HepG2 (cell line): Measurements from ENCODE around the gene CDC6. TPM values are rescaled to one million over a fixed set of nuclear protein-coding genes. Genes with fewer than 3 reads are reported as not detected.

Experiments used
- CCDC6 ChIP-seq: sonication (generic); formaldehyde crosslinking; IDR thresholded peaks from 2 replicates; pipeline ENCODE4 v1.8.1; 2022; ENCODE audit warnings: mild to moderate bottlenecking, missing genetic modification reagents, moderate library complexity
- FOSL1 ChIP-seq: sonication (generic); formaldehyde crosslinking; IDR thresholded peaks from 2 replicates; pipeline ENCODE4 v1.9.0; 2021; ENCODE audit warnings: missing genetic modification reagents, borderline replicate concordance
- IKZF4 ChIP-seq: sonication (generic); formaldehyde crosslinking; IDR thresholded peaks from 2 replicates; pipeline ENCODE4 v1.5.1; 2020; ENCODE audit warnings: borderline replicate concordance, mild to moderate bottlenecking, low read depth, missing genetic modification reagents; ENCODE audit errors: not compliant biosample characterization
- JUN ChIP-seq: sonication (generic); formaldehyde crosslinking; IDR thresholded peaks from 2 replicates; pipeline ENCODE4 v1.4.0; 2020; ENCODE audit warnings: mild to moderate bottlenecking, missing genetic modification reagents
- NFIB ChIP-seq: sonication (generic); formaldehyde crosslinking; IDR thresholded peaks from 2 replicates; pipeline ENCODE4 v1.9.0; 2021; ENCODE audit warnings: missing genetic modification reagents, mild to moderate bottlenecking, borderline replicate concordance
- PHB2 ChIP-seq: fragments of 450-650 bp; IDR thresholded peaks from 2 replicates; pipeline ENCODE4 v1.6.1; 2018; ENCODE audit not compliant: partially characterized antibody
- POLR2AphosphoS2 ChIP-seq: IDR thresholded peaks from 2 replicates; pipeline ENCODE4 v1.6.1; 2011; ENCODE audit warnings: low read depth, low read length, improper control_type of control experiment
- POLR2AphosphoS5 ChIP-seq: IDR thresholded peaks from 2 replicates; pipeline ENCODE4 v1.6.1; 2012; ENCODE audit warnings: low read depth, low read length
- PRMT3 ChIP-seq: sonication (generic); formaldehyde crosslinking; IDR thresholded peaks from 2 replicates; pipeline ENCODE4 v1.8.1; 2022; ENCODE audit warnings: low read depth, mild to moderate bottlenecking, moderate library complexity, missing genetic modification reagents, borderline replicate concordance
- SIN3B ChIP-seq: fragments of 150-350 bp; IDR thresholded peaks from 2 replicates; pipeline ENCODE4 v1.6.1; 2014; ENCODE audit warnings: low read length
- SOX13 ChIP-seq, 3 experiments: fragments of 450-650 bp in 1 of 3; sonication (generic) in 1 of 3; formaldehyde crosslinking in 1 of 3; IDR thresholded peaks in 2 of 3; conservative IDR thresholded peaks in 1 of 3; 2 replicates each; pipeline versions ENCODE4 v1.5.0 to v1.6.1; 2016 to 2020; ENCODE audit warnings: antibody characterized with exemption in 1 of 3, mild to moderate bottlenecking in 1 of 3, missing compliant biosample characterization in 1 of 3, missing genetic modification reagents in 1 of 3, moderate library complexity in 1 of 3
- SRSF9 ChIP-seq: fragments of 200-400 bp; formaldehyde crosslinking; IDR thresholded peaks from 2 replicates; pipeline ENCODE4 v1.6.1; 2018; ENCODE audit warnings: borderline replicate concordance, mild to moderate bottlenecking, low read depth, low read length; ENCODE audit not compliant: insufficient read depth, poor library complexity, severe bottlenecking
- THAP11 ChIP-seq: IDR thresholded peaks from 2 replicates; pipeline ENCODE4 v1.6.1; 2016; ENCODE audit warnings: missing biosample characterization, missing genetic modification reagents
- ZFX ChIP-seq: sonication (generic); formaldehyde crosslinking; IDR thresholded peaks from 2 replicates; pipeline ENCODE4 v1.4.0; 2020; ENCODE audit warnings: mild to moderate bottlenecking, low read depth, missing genetic modification reagents, moderate library complexity
- ZKSCAN8 ChIP-seq: IDR thresholded peaks from 2 replicates; pipeline ENCODE4 v1.6.1; 2016; ENCODE audit warnings: borderline replicate concordance, missing genetic modification reagents, missing compliant biosample characterization
- ZNF431 ChIP-seq: sonication (generic); formaldehyde crosslinking; IDR thresholded peaks from 2 replicates; pipeline ENCODE4 v1.9.0; 2022; ENCODE audit warnings: missing genetic modification reagents, low read depth, mild to moderate bottlenecking, borderline replicate concordance
- ZNF547 ChIP-seq: sonication (generic); formaldehyde crosslinking; IDR thresholded peaks from 2 replicates; pipeline ENCODE4 v1.5.1; 2020; ENCODE audit warnings: mild to moderate bottlenecking, missing genetic modification reagents
- ZNF567 ChIP-seq: sonication (generic); formaldehyde crosslinking; IDR thresholded peaks from 2 replicates; pipeline ENCODE4 v1.8.1; 2023; ENCODE audit warnings: mild to moderate bottlenecking, missing genetic modification reagents, borderline replicate concordance
- ZNF614 ChIP-seq: IDR thresholded peaks from 2 replicates; pipeline ENCODE4 v1.6.1; 2018; ENCODE audit warnings: missing biosample characterization, missing genetic modification reagents, inconsistent platforms, borderline replicate concordance
- ZNF629 ChIP-seq: sonication (generic); formaldehyde crosslinking; conservative IDR thresholded peaks from 2 replicates; pipeline ENCODE4 v1.5.0; 2020; ENCODE audit warnings: missing genetic modification reagents
- ZNF7 ChIP-seq: IDR thresholded peaks from 2 replicates; pipeline ENCODE4 v1.6.1; 2016; ENCODE audit warnings: missing biosample characterization, missing genetic modification reagents
- ZNF850 ChIP-seq: sonication (generic); formaldehyde crosslinking; conservative IDR thresholded peaks from 2 replicates; pipeline ENCODE4 v1.9.0; 2021; ENCODE audit warnings: mild to moderate bottlenecking, missing genetic modification reagents
- ZNF879 ChIP-seq: sonication (generic); formaldehyde crosslinking; IDR thresholded peaks from 2 replicates; pipeline ENCODE4 v1.8.1; 2023; ENCODE audit warnings: missing genetic modification reagents
- ZNF883 ChIP-seq: sonication (generic); formaldehyde crosslinking; IDR thresholded peaks from 2 replicates; pipeline ENCODE4 v1.5.1; 2020; ENCODE audit warnings: mild to moderate bottlenecking, missing genetic modification reagents; ENCODE audit errors: not compliant biosample characterization
- polyA plus RNA-seq, 8 experiments: library from polyadenylated mRNA; depleted of rRNA in 3 of 8; stranded (reverse) in 7 of 8; unstranded in 1 of 8; fragments of >200 nt; fragmentation: Illumina TruSeq in 4 of 8; extraction: Trizol in 4 of 8; gene quantifications; 2 replicates each; pipeline versions ENCODE4 v1.2.1 to v1.2.3, GENCODE V29; 2011 to 2016; ENCODE audit warnings: low read depth in 4 of 8, missing spikeins in 1 of 8, mixed read lengths in 1 of 8; ENCODE audit not compliant: insufficient read depth in 1 of 8
- total RNA-seq, 5 experiments: library from RNA; depleted of rRNA; stranded (reverse); fragments of >200 nt; fragmentation: Illumina TruSeq; extraction: Trizol; gene quantifications; 2 replicates each; pipeline ENCODE4 v1.2.3, GENCODE V29; 2016; ENCODE audit warnings: low read depth in 1 of 5
- TF ChIP-seq, protein P1 (sequence below): sonication (generic); formaldehyde crosslinking; IDR thresholded peaks from 2 replicates; pipeline ENCODE4 v1.5.0; 2020; ENCODE audit warnings: missing genetic modification reagents, mild to moderate bottlenecking, borderline replicate concordance
- TF ChIP-seq, protein P2 (sequence below): sonication (generic); formaldehyde crosslinking; IDR thresholded peaks from 2 replicates; pipeline ENCODE4 v1.5.0; 2020; ENCODE audit warnings: mild to moderate bottlenecking, missing genetic modification reagents

The CDC6 gene
- total and polyA plus RNA-seq, 2 of the 13 experiments (the other 11 are each of a cell fraction or from before 2014, with no cell fraction given): 17.4 to 114 TPM

DNA sequence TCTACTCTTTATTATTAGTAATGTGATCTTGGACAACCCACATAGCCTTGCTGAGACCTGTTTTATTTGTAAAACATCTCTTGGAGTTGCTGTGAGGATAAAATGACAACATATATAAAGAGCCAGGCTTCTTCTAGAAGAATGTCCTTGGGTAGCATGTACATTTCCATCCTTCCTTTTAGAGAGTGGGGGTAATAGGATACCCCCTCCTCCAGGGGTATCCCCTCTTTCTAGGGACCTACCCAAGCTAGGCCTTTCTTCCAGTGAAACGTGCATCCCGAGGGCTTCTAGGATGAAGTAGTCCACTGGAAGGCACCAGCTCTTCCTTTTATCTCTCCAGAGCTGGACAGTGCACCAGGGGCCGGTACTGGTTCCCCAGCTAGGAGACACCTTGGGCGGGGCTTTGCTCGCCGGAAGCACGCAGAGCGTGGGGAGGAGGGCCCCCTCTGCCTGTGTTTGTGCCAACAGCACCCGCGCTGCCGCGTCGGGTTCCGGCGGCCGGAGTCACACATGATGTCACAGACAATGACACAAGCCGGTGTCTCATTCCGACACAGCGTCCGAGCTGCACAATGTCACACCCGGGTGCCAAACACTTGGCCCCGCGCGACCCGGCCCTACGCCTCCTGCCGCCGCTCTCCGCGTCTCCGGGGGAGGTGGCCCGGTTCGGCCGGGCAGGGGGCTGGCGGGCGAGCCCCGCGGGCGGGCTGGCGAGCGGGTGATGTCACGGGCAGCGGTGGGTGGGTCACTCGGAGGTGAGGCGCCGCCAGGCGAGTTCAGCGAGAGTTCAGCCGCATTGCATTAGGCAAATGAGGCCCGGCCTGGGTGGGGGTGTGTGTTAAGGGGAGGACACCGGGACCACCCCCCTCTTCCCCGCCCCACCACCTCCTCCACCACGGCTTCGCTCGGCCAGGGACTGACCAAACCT lies 53.5 kb downstream of the CDC6 start (continued):
- TF ChIP-seq PRMT3 (CRISPR knock-in tag) (no peak), ZKSCAN8 (CRISPR knock-in tag) (peak; percentile 65; the same call in 1 of the 2 replicates), NFIB (no peak), SIN3B (no peak), ZNF547 (CRISPR knock-in tag) (peak; percentile 60; the same call in 1 of the 2 replicates), PHB2 (no peak), ZNF567 (CRISPR knock-in tag) (0 out of 2 replicates have a peak, but pooled peaks have one; percentile 75), ZNF850 (no peak), SRSF9 (no peak), POLR2AphosphoS2 (no peak), POLR2AphosphoS5 (no peak), ZNF614 (CRISPR knock-in tag) (0 out of 2 replicates have a peak, but pooled peaks have one; percentile 29), THAP11 (CRISPR knock-in tag) (peak; percentile 77), FOSL1 (CRISPR knock-in tag) (no peak), ZNF7 (no peak), ZNF629 (CRISPR knock-in tag) (no peak), ZFX (CRISPR knock-in tag) (peak; percentile 56), CCDC6 (CRISPR knock-in tag) (no peak), SOX13 (IDR thresholded peaks at IDR 0.05) (no peak), SOX13 (CRISPR knock-in tag; conservative IDR thresholded peaks at IDR 0.05 in 1 of 2, IDR thresholded peaks at IDR 0.05 in 1 of 2) (no peak), JUN (peak; percentile 61), IKZF4 (no peak), ZNF883 (CRISPR knock-in tag) (peak; percentile 38), ZNF879 (CRISPR knock-in tag) (no peak), ZNF431 (CRISPR knock-in tag) (peak; percentile 70; the same call in 1 of the 2 replicates)
- TF ChIP-seq, protein P1, sequence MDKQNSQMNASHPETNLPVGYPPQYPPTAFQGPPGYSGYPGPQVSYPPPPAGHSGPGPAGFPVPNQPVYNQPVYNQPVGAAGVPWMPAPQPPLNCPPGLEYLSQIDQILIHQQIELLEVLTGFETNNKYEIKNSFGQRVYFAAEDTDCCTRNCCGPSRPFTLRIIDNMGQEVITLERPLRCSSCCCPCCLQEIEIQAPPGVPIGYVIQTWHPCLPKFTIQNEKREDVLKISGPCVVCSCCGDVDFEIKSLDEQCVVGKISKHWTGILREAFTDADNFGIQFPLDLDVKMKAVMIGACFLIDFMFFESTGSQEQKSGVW: no peak
- TF ChIP-seq, protein P2, sequence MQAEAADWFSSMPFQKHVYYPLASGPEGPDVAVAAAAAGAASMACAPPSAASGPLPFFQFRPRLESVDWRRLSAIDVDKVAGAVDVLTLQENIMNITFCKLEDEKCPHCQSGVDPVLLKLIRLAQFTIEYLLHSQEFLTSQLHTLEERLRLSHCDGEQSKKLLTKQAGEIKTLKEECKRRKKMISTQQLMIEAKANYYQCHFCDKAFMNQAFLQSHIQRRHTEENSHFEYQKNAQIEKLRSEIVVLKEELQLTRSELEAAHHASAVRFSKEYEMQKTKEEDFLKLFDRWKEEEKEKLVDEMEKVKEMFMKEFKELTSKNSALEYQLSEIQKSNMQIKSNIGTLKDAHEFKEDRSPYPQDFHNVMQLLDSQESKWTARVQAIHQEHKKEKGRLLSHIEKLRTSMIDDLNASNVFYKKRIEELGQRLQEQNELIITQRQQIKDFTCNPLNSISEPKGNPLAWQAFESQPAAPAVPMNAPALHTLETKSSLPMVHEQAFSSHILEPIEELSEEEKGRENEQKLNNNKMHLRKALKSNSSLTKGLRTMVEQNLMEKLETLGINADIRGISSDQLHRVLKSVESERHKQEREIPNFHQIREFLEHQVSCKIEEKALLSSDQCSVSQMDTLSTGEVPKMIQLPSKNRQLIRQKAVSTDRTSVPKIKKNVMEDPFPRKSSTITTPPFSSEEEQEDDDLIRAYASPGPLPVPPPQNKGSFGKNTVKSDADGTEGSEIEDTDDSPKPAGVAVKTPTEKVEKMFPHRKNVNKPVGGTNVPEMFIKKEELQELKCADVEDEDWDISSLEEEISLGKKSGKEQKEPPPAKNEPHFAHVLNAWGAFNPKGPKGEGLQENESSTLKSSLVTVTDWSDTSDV: no peak; the same call in 1 of the 2 replicates
